GM18498 (cell line): Measurements from ENCODE around the gene GCK.
"Not testable (repeated sequence)": the region's sequence is repeated elsewhere in the genome, so short reads cannot be mapped to it uniquely, and the experiment has no call there.

Source experiments
- ATAC-seq: cut with Tn5 transposase; IDR thresholded peaks from one replicate; pipeline ENCODE4 v1.9.1; 2021; ENCODE audit warnings: mild to moderate bottlenecking, moderate library complexity; ENCODE audit not compliant: unreplicated experiment

GCK gene

DNA sequence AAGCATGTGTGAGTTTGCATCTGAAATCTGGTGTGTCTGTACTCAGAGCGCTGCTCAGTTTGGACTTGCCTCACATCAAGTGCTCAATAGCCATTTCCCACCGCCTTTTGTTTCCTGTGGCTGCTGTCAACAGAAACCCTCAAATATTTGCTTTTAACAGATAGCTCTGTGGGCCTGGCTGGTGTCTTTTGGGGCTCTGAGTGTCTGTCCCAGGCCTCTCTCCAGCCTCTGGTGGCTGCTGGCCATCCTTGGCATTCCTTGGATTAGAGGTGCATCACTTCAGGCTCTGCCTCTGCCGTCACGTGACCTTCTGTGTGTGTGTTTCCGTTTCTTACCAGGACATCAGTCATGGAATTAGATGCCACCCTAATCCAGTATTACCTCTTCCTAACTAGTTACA lies 20.9 kb upstream of the GCK start:
- no peak for ATAC-seq

DNA sequence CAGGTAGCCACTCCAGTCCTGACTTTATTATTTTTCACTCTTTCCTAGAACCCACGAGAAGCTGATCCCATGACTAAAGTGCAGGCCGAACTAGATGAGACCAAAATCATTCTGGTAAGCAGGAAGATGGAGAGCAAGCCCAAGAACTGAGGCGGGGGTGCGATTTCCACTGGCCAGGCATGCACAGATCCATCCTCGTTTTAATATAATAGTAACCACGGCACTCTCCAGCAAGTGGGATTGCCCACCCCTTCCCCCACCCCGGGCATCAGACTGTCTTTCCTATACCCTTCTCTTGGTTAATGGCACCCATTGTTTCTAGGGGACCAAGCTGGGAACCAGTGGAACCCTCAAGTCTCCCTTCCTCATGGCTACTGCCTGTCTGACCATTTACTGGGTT lies 18.8 kb upstream of the GCK start:
- ATAC-seq: no peak

DNA sequence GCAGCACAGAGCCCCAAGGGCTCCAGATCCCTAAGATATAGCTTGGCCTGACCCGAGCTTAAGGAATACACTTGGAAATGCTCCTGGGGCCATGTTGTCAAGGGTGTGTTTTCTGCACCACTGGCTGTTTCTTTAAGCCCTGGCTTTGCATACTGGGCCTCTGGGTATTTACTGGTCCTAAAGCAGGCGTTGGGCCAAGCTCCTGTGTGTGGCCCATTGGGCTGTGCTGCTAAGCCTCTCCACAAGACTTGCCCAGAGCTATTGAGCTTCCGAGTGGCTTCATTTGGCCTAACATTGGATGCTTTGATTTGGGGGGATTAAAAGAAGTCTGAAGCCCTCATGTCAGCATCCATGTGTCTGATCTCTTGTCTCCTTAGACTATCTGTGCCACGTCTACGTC lies 16.8 kb upstream of the GCK start:
- ATAC-seq: no peak

DNA sequence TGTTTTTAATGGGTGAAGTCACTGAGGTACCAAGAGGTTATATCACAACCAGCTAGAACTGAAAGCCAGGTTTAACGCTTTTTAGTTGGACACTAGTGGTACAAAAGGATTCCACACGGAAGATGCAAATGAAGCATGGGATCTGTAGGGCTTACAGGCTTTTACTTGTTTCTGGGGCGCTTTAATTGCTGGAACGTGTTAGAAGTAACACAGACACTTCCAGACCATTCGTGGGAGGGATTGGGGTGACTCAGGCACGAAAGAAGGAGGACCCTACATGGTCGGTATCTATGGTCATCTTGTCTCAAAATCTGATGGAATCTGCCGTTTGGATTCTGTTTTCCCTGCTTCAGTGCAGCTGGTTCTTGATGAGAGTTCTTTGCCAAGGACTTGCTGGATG lies 12.6 kb upstream of the GCK start:
- no peak for ATAC-seq

DNA sequence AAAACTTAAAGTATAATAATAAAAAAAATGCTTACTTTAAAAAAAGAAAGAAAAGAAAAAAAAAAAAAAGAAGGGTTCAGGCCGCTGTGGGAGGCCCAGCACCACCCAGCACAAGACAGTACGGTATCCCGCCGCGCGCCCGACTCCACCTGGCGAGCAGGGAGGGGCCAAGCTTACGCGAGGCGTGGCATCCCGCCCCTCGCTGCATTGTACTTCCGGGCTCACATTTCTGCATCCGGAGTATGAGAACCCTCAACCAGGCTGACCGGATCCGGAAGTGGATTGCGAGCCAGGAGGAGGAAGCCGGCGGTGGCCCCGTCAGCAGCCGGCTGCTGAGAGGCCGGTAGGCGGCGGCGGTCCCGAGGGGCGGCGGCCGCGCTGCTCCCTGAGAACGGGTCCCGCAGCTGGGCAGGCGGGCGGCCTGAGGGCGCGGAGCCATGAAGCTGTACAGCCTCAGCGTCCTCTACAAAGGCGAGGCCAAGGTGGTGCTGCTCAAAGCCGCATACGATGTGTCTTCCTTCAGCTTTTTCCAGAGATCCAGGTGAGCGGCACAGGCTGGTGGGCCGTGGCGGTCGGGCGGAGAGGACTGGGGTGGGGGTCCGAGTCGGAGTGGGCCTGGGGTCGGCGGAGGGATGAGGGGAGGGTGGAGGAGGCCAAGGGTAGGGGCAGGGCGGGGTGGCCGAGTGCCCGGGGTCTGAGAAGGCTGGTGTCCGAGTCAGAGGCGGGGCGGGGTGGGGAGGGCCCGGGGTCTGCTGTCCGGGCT lies 11.6 kb upstream of the GCK start, which contains the start of gene YKT6:
Gene YKT6 (plus strand): TSS at position 280 of the 763 bp plus-strand sequence. CDS start 158 bp downstream, at position 438.
- ATAC-seq: peak; percentile 99

DNA sequence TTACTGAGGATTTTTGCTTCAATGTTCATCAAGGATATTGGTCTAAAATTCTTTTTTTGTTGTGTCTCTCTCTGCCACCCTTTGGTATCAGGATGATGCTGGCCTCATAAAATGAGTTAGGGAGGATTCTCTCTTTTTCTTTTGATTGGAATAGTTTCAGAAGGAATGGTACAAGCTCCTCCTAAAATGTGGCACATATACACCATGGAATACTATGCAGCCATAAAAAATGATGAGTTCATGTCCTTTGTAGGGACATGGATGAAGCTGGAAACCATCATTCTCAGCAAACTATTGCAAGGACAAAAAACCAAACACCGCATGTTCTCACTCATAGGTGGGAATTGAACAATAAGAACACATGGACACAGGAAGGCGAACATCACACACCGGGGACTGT lies 10.9 kb upstream of the GCK start:
- not testable (repeated sequence) for ATAC-seq

DNA sequence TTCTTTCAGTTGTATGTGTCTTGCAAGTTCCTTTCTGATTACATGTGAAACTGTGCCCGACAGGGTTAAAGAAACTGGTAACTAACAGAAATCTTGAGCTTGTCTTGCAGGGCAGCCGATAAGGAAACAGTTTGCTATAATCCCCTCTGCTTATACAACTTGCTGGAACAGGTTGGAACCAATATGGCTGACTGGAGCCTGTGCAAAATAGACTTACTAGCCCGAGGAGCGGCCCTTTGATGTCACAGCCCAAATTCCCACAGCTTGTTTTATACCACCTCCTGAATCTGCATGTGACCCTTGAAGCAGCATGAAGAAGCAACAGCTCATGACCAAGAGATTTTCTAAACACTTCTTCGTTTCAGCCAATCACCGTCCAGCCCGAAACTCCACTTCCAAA lies 8.2 kb upstream of the GCK start:
- no peak for ATAC-seq

DNA sequence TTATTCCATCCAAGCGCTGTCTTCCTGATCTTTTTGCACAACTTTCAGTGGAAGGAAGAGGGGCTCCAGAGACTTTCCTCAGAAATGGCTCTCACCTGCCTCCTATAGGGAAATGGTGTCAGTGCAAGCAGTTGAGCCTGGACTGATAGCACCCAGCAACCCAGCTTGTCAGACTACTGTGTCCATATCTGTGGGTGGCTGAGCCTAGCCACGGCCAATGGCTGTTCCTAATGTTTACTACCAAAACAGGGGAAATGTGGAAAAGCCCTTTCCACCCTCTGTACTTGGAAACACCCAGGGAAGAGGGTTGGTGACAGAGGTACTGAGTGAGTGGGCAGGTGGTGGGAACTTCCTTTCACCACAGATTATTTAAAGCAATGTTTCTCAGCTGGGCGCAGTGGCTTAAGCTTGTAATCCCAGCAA lies 7.2 kb upstream of the GCK start:
- ATAC-seq: peak; percentile 32

DNA sequence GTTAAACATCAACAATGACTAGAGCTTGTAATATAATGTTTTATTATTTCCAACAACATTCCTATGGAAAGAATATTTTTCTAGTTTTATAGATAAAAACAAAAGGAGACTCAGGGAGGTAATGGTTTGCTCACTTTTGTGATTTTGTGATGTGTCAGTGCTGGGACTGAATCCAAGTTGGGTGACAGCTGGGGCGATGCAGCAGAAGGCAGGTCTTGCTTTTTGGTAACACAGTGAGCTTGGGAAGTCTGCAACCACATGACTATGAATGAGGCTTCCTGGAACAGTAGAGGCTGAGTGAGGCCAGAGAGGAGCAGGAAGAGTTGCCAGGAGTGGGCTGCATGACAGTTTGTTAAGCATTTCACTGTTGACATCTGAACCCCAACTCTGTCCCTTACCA lies 6.7 kb upstream of the GCK start:
- ATAC-seq: no peak

DNA sequence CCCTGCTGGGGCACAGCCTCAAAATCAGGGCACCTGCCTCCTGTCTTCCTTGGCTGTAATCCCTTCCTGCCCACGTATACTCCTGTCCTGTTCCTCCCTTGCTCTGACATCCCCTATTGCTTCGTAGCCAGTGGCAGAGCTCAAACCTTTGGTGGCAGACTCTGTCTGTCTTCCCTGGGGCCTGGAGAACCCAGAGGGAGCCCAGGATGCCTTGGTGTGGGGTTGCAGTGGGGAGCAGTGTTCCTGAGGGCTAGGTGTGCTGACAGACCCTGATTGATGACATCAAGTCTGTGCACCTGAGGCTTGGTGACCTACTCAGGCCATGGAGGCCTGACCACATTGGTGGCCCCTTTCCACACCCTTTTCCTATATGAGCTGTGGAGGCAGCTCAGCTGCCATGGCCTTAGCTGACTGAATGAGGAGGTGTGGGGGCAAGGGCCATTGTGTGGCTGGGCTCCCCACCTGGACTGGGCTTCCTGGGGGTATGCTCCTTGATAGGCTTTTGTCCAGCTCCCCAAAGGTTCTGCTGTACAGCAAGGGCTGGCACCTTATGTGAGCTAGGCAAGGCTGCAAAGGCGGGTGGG lies 5.4 kb upstream of the GCK start:
- ATAC-seq: no peak

DNA sequence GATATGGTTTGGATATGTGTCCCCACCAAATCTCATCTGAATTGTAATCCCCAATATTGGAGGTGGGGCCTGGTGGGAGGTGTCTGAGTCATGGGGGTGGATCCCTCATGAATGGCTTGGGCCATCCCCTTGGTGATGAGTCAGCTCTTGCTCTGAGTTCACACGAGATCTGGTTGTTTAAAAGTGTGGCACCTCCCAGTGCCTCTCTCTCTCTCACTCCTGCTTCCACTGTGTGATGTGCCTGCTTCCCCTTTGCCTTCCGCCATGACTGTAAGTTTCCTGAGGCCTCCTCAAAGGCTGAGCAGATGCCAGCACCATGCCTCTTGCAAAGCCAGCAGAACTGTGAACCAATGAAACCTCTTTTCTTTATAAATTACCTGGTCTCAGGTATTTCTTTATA lies 4.8 kb upstream of the GCK start:
- no peak for ATAC-seq

DNA sequence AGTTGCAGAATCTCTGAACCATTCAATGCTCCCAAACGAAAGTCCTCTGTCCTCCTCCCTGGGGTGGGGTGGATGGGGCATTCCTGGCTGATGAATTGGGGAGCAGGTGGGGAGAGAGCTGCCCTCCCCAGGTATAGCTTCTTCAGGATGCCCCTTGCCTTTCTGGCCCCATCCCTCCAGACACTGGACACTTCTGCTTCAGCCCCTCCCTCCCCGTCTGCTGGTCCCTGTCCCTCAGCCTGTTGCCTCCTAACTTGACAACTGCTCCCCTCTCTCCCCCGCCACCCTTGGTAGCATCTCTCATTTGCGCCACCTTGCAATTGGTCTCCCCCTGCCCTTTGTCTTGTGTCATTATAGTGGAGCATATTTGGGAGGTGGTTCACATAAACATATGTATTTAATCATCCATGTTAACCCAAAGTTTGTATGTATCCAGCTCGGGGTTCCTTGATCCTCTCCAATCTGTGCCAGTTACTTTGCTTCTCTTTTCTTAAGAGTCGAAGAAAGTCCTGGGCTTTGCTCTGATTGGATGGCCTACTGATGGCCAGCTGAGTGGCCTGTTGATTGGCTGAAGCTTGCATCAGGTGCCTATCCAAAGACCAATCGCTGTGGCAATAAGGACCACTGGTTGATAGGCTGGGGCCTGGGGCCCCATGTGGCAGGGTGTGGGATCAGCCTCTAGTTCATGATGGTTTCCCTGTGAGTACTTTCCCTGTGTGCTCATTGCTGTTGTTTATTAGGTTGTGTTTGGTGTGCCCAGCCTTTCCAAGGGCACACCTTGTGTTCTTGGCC lies 4.0 kb upstream of the GCK start:
- ATAC-seq: no peak

DNA sequence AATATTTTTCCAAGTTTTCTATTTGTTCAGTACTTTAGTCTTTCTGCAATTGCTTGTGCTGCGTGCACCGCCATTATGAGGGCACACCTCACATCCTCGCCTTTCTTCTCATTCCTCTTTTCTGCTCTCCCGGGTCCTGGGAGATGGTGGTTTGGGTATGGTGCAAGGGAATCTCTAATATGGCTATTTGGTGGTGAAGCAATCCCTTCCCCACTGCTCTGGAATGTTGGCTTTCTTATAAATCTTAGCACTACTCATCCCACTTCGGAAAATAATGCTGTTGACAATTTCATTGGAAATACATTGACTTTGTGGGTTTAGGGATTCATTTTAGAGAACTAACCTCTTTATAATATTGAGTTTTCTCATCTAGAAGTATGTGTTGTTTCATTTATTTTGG lies 1.9 kb upstream of the GCK start:
- ATAC-seq: no peak

DNA sequence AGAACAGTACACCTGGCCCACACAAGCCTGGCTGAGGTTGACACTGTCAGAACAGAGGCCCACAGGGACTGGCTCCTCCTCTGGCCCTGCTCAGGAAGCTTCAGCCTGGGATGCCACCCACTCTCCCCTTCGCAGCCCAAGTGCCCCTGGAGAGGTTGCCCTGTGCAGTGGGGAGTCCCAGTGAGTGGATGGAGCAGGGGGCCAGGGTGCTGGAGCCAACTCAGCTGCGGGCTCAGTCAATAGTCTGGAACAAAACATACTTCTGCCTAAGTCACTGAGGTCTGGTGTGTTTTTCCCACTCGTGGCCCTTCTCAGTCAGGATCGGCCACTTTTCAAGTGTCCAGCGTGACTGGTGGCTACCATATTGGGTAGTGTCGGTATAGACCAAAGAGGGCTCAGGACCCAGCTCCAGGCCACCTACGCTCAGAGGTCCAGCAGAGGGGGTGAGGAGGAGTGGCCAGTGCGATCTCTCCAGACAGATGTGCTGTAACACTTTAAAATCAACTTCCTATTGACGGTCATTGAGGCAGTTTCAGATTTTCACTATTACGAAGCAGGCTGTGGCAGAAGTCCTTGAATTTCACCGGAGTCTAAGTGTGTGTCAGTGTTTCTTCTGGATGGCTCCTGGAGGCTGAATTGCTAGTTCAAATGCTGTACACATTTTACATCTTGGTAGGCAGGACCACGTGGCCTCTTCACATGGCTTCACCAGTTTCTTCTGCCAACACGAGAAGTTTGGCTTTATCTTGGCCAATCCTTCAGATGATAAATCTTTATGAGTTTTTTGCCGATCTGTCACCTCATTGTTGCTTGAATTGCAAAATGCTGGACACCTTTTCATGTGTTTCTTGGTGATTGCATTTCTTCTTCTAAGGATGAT lies 994 bp upstream of the GCK start:
- ATAC-seq: no peak

DNA sequence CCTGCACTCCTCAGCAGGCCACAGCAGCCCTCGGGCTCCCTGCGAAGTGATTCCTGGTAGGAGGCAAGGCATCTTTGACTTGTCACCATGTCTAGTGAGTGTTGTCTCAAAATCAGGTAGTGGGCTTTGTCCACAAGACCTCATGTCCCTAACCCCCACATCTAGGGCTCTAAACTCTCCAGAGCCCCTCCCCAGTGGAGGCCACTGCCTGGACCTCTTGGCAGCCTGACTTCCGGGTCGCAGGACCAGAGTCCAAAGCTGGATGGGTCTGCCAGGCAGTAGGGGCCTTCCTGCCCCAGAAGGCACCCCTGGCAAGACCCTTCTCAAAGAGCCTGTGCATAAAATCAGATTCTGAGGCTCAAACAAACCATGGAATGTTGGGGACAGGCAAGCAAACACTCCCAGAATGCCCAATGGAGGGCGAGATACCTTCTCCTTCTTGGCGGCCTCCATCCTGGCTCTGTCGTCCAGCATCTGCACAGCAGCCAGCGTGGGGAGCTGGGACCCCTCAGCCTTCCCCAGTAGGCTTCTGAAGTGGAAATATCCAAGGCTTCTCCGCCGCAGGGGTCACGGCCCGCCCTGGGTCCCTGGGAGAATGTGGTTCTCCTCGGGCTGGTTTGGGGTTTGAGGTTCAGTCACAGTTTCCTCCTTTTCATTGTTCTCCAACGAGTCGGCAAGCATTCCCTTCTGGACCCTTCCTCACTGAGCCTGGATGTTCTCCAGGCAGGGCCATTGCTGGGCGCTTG lies 586 bp downstream of the GCK start:
- no peak for ATAC-seq

DNA sequence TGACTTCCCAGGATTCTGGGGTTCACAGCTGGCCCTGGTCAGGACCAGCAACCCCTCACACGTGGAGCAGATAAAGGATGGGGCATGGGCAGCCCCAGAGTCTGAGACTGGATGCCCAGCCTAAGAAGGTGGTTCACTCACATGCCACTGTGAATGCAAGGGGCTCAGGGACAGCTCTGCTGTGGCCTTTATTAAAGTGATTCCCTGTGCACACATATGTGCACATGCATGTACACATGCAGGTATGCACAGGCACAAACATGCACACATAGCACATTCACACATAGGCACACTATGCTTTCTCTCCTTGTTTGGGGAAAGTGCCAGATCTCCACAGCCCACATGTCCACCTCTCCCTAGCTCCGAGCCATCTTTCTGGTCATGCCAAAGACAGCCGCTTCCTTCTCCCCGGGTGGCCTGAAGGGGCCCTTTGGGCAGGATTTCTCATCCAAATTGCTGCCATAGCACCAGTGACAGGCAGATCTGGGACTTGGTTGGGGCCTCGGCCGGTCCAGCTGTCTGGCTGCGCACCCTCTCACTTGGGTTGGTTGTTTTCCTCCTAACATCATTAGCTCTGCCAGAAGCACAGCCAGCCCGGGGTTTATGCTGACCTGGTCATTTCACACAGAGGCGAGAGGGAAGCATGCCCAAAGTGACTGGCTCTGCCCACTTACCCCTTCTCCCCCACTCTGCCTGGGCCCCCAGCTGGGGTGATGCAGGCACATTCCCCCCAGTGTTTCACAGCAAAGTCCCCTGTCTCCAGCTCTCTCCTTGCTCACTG lies 1.4 kb downstream of the GCK start:
- no peak for ATAC-seq

DNA sequence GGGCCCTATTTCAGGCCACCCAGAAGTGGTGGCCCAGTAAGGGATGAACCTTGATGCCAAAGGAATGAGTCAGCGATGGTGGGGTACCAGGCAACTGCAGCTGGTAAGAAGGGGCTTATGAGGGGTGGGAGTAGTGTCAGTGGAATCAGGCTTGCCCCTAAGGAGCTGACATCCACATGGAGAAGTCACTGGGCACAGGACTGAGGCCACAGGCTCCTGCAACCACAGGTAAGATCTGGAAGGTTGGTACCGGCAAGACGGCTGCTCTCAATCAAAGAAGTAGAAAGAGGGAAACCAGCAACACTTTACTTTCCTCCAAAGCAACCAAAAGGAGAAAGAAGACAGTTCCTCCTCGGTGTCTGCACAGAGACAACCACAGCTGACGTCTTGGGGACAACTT lies 2.5 kb downstream of the GCK start:
- ATAC-seq: no peak

DNA sequence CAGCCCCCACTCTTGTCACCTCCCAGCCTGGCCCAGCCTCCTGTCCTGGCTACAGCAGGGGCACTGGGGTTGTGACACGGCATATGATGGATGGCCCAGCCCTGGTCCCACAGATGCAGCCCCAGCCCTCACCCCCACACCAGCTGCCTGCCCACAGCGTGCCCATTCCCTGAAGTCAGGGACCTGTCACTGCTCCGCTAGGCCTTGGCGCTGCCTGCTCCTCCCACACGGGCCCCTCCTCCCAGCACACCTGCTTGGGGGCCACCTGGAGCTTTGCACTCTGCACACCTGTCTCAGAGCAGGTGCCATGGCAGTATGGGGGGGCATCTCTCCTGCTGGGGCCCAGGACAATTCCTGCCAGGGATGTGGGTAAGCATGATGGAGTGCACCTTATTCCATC lies 3.5 kb downstream of the GCK start:
- no peak for ATAC-seq

DNA sequence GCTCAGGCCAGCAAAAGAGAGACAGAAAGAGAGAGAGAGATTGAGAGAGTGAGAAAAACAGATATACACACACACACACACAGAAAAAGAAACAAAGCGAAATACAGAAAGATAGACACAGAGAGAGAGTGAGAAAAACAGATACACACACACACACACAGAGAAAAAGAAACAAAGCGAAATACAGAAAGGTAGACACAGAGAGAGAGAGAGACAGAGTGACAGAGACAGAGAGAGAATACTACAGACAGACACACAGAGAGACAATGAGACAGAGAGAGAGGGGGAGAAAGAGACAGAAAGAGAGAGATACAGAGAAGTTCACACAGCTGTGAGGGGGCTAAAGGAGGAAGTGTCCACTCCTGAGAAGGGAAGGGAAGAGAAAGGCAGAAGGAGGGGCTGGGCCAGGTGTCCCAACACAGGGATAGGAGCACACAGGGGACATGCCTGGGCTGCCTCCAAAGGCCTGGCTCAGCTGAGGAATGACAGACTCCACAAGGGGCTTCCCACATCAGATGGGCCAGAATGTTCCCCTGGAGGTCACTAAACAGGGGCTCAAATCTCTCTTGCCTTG lies 4.3 kb downstream of the GCK start:
- ATAC-seq: no peak
